ENCODE data around the gene PF4V1.

The PF4V1 gene

DNA sequence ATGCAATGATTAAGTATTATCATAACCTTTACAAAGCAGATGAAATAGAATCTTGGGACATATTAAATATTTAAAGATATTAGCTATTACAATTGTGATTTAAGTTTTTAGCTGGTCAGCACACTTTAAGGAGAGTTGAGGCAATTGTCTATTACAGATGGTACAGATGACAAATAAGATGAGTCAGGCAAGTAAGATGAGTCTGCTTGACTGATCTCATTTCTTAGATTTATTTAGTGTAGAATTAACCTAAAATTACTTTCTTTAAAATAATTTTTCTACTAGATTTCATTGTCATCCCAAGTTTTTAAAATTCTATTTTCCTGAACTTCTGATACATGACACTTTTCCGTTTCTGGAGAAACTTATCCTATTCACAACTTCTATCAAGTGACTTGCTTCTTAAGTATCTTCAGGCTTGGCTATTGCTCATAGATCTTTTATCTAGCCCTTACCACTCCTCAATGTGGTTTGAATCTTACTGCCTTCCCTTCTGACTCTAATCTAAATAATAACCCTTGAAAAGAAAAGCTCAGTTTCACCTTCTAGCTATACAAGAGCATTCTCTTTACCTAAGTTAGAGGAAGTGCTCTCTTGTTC, 49.0 kb downstream of the PF4V1 start:
- H3K9me3 ChIP-seq (ENCODE audit: control insufficient read depth, low read length), result no peaks in the 10 kb centered on the region
- no peak overlapping the region for H3K27ac ChIP-seq (ENCODE audit: insufficient read depth, low read depth, low read length, poor library complexity, severe bottlenecking)
- no peaks in the 10 kb centered on the region for H3K36me3 ChIP-seq (ENCODE audit: control insufficient read depth, insufficient read depth, low read length)
- 93 to 100% methylated on average over 1 of the region's 1 CpG for WGBS, 2 experiments
- no peak overlapping the region for H3K4me3 ChIP-seq (ENCODE audit: insufficient read depth, low read depth, low read length)
- H3K27me3 ChIP-seq (ENCODE audit: control insufficient read depth, insufficient read depth, low read length, poor library complexity, severe bottlenecking), result no peaks in the 10 kb centered on the region
- H3K4me1 ChIP-seq (ENCODE audit: control insufficient read depth, insufficient read depth, low read length), result no peaks in the 10 kb centered on the region

- H3K9me3 ChIP-seq (ENCODE audit: control insufficient read depth, low read length), result no peaks in the 10 kb centered on the region
- no peaks in the 10 kb centered on the region for H3K27me3 ChIP-seq (ENCODE audit: control insufficient read depth, insufficient read depth, low read length, poor library complexity, severe bottlenecking)
- no peaks in the 10 kb centered on the region for H3K36me3 ChIP-seq (ENCODE audit: control insufficient read depth, insufficient read depth, low read length)
- WGBS, 2 experiments, result 57 to 72% methylated on average over 1 to 3 of the region's 3 CpGs
- H3K27ac ChIP-seq (ENCODE audit: insufficient read depth, low read depth, low read length, poor library complexity, severe bottlenecking), result no peak overlapping the region
- no peak overlapping the region for H3K4me3 ChIP-seq (ENCODE audit: insufficient read depth, low read depth, low read length)
- H3K4me1 ChIP-seq (ENCODE audit: control insufficient read depth, insufficient read depth, low read length), result no peaks in the 10 kb centered on the region
Measured at GRCh38 chr4:73902817-73903547, 49.9 kb downstream of the PF4V1 start.
